ENCODE data around the gene PTPRG.

The PTPRG gene

DNA sequence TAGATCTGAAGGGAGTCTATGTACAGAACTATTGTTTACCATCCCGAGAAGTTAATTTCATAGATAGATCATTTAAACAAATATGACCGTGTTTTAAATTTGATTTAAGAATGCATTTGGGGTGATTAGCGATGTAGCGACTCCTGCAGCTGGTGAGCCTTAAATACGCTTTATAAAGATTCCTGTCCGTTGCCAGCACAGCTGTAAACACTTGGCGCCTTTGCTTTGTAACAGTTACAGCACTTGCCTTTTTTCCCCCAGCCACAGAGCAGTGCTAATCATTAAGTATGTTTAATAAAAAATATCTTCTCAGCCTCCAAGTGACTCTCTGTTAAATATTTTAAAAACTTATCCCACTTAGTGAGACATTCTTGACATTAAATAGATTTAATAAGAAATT is 478.2 kb downstream of the PTPRG start:
- no peak for DNase-seq

DNA sequence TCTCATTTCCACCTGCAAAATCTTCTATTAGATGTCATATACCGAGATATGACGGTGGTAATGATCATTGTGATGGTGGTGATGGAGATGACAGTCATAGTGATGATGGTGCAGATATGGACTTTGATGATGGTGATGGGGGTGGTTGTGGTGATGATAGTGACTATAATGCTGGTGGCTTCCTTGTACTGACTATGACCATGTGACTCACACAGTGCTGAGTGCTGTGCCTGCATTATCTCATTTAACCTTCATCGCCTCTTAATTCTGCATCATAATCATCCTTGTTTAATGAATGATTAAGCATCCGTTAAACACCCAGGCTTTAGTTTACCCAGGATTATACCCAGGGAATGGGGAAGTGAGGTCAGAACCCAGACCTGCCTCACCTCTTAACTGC is 480.3 kb downstream of the PTPRG start:
- DNase-seq, result no peak

DNA sequence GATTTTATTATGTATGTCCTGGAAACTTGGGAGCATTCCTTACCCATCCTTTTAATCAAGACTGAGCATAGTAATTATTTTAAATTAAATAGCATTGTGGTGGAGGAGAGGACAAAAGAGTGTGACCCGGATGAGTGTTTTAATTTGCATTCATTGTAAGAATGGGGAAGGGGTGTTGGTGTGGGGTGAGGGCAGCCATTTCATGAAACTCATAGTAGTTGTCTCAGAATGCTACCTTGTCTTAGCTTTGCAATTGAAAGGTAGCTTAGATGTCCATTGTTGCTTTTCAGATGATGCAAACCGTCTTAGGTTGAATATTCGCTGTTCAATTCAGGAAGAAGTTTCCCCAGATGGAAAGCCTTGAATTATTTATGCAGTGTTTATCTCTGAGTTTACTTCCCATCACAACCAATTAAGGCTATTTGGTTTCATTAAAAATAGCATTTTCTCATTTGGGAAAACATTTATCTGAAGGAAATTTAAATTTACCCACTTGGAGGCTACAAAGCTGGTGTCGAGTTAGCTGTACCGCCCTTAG is 483.6 kb downstream of the PTPRG start:
- no peak for DNase-seq

DNA sequence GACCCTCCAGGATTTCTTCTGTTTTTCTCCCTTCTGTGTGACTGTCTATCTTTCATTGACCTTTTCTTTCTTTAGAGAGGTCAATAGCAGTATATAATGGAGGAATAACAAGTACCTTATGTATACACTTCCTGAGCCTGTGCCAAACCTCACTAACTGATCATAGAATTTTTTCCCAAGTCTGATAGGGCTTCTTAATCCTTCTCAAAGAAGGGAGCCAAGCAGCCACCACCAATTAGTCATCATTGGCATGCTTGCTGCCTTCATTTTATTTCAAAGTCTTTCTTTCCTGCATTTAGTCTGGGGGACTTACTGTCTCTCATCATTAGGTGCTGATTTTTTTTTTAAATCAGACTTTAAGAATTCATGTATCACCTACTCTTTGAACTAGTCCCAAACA is 485.0 kb downstream of the PTPRG start:
- DNase-seq, result no peak

DNA sequence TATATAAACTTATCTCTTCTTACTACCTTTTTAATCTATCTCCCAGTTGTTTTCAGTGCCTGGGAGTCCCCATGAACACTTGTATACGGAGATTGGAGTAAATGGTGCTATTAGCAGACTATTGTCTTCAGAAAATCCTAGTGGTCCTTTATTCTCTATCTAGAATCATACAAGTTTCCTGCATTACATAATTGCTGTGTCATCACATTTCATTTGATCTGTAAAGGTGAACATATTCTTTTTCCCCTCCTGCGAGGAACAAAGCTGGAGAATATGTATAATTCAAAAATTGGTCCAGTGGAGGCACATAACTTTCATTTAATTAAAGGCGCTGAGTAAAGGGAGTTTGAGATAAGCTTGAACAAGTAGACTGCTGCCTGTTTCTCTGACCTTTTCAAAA is 487.2 kb downstream of the PTPRG start:
- DNase-seq, result no peak

DNA sequence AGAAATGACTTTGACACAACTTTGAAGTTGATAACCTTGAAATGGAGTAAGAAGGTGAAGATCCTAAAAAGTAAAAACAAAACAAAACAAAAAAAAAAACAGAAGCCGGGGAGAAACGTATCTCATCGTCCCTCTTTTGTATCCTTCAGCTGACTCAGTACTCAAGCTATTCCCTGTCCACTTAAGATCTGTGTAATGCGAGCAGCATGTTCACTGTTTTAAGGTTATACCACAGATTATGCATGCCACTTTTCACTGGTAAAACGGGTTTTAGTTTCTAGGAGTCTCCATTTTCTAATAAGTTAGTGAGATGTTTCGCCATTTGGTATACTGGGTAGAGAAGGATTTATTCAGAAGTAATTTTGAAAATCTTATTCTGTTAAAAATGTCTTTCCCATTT is 487.7 kb downstream of the PTPRG start:
- no peak for DNase-seq

DNA sequence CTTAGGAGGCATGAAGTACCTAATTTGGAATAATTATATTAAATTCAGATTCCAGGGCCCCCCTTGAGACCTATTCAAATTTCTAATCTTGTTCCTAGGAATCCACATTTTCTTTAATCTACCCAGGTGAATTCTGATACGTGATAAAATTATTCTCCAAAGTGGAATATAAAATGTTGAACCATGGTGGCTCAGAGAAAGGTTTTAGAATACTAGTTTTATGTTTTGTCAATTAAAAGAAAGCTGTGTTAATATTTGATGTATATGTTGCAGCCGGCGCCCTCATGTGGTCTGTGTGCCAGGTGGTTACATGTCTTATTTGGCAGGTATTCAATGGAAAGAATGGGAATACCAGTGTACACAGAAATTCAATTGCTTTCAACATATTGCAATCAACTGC is 490.1 kb downstream of the PTPRG start:
- DNase-seq, result no peak

DNA sequence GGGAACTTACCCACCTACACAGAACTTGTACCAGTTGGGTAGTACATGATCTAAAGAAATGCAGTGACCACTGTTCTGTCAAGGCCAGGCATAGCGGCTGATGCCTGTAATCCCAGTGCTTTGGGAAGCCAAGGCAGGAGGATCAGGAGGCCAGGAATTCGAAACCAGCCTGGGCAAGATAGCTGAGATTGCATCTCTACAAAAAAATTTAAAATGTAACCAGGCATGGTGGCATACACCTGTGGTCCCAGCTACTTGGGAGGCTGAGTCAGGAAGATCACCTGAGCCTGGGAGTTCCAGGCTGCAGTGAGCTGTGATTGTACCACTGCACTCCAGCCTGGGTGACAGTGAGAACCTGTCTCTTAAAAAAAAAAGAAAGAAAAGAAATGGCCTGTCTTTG is 491.0 kb downstream of the PTPRG start:
- DNase-seq, result no peak

DNA sequence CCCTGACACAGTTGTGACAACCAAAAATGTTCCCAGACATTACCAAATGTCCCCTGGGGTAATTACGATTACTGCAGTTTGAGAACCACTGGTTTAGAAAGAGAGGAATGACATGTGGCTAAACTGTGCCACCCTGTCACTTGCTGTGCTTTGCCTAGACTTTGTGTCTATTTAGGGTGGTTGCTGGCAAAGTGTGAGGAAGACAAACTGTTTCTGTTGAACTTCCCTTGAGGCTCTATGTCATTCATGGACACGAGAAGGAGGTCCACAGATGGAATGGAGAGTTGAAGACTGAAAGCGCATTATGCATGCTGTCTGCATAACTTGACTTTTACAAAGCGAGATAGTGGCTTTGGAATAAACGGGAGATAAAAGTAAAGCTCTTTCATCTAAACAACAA is 495.3 kb downstream of the PTPRG start:
- no peak for DNase-seq

DNA sequence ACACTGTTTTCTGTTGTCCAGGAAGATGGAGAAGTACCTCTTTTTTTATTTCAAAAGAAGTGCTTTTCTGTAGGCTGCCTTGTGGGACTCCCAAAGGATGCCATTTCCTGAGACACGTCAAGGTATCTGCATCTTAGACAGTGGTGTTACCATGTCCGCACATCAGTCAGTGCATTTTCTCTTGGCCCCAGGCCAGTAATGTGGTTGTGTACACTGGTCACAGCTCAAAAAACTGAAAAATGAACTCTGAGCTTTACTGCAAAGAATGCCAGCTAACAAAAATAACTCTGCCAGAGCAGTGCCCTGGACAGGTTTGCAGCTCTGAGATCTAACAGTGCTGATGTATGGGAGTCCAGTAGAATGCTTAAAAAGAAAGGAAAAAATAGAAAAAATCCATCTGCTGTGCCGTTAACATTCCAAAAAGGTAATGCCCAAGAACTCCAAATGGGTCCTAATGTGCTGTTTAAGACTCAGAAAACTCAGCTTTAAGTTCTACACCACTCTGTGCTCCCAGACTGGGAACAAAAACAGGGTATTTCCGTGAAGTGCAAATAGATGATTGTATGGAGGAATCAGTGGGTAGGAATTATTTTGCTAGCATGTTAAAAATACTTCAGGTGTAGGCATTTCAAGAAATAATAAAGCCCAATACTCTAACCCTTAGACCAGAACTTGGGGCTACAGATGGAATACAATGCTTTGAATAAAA is 496.1 kb downstream of the PTPRG start:
- DNase-seq, result no peak

DNA sequence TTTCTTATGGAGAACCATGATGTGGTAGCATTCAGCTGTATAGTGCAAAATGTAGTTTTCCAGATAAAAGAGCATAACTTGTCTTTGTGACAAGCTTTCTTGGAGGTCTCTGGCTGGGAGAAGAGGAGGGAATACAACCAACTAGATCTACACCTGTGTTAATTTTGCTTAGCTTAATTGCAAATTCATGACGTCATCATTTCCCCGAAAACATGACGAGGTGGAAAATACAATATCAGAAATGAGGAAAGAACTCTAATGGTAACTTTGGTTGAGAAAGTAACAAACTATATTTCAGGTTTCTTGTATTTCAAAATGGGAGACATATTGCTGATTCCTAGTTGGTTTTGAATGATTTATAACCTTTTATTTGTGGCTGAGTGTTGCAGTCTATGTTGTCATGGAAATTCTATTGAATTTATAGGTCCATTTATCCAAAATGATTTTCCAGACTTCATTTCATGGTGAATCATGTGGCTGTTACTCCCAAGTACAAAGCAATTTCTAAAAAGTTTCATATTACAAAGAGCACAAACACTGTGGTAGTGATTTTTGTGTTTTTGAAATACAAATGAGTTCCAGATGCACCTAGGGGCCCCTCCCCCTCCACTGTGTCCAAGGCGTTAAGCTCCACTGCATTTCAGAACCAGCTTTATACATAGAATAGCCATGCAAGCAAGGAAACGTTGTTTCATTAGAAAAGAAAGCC is 504.8 kb downstream of the PTPRG start:
- DNase-seq, result no peak

DNA sequence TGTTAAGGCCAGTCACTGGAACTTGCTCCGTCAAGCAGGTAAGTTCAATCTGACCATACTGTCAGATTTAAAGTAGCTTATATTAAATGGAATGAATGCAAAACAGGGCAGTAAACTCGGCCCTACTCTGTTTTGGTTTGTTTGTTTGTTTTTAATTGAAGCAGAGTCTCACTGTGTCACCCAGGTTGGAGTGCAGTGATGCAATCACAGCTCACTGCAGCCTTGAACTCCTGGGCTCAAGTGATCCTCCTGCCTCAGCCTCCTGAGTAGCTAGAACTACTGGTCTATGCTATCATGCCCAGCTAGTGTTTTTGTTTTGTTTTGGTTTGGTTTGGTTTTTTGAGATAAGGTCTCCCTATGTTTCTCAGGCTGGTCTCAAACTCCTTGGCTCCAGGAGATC is 507.0 kb downstream of the PTPRG start:
- DNase-seq, result no peak

DNA sequence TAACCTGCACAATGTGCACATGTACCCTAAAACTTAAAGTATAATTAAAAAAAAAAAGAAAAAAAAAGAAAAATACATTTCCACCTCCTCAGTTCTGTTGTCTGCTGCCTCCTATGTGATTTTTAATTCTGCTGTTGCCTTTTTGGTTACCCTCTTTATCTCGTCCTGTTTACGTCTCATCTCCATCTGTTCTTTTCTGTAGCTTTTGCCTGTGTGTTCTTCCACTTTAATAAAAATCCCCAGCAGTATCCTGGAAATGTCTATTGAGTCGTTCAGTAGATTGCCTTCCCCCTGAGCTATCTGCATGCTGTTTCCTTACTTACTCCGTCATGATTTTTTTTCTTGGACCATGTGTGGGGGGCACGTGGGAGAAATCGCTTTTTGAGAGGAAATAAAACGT is 509.5 kb downstream of the PTPRG start:
- no peak for DNase-seq

DNA sequence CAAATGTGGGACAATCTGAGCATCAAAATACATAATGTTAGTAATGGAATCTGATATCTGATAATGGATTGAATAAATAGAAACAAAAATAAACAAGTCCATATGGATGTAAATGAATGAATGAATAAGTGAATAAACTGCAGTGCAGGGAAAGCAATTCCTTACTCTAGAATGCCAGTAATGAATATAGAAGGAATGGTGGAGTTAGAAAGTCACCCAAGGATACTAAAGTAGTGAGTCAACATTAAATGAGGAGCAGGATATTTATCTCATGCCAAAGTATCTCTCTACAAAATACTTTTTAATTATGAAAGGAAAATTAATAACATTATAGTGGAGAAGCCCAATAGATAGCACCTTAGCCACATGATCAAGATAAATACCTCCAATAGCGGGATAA is 511.7 kb downstream of the PTPRG start:
- DNase-seq, result no peak

DNA sequence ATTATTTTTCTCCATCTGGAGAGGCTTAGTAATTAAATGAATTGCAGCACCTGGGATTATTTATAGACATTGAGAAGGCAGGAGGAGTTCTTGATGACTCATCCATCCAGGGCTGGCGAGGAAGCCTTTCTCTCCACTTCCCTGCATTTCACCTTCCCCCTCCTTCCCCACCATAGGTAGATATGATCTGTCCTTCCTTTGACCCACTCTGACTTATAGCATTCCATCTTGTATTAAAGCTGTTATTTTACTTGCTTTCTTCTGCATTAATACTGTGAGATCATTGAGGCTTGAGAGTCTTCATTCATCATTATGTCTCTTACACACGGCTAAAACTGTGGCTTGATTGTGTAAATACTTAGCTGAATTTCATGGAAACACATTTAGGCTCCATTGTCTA is 523.2 kb downstream of the PTPRG start:
- DNase-seq, result no peak

DNA sequence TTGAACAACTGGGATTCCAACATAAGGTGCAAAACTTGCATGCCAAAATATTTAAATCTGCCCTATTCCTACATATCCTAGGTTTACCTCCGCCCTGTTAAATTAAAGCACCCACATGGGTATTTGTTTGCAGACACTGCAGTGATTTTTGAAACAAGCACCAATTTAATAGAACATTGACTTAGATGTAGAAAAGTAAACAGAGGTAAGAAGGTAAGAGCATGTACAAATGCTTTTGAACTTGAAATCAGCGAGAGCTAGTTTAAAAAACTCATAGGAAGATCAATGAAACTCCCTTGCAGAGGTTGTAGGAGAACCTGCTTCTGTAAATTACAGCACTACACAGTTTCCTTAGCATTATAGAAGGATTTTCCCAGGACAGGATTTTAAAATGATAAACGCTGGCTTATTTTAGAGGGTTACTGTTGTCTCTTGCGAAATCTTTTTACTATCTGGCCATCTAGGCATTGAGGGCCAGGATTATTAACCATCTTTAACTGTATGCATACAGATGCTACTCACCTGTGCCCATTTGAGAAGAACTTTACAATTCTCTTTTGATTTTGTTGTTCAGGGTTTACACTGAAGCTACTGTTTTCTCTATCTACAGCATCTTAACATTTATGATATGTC is 527.2 kb downstream of the PTPRG start:
- DNase-seq, result no peak

DNA sequence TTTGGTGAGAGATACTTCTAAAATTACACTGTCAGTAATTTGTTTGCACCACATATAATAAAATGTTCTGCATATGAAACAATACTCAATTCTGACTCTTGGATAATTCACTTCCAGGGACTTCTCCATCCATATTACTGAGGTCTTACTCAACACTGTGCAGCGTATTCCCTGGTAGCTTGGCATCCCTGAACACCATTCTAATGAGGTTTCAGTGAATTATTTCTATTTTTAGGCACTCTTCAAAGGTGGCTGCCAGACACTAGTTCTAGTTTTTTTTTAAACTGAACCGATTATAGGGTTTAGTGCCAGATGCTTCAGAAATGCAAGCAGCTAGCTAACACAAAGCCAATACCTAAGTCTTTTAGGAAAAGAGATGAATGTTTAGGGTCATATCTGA is 528.7 kb downstream of the PTPRG start:
- DNase-seq, result no peak

DNA sequence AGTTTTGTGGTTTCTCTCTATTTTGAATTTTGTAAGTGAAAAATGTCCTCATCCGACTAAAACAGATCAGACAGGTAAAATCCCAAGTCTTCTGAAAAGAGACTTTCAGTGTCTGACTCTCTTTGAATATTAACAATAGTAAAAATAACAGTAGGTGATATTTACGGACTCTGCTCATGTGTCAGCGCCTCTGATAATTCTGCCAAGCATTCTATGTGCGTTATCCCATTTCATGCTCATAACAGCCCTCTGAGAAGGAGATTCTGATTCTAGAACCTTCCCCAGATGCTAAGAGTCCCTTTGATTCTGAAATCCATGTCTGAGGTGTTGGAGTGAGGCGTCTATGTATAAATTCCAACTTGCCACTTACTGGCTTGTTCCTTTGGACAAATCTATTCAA is 529.1 kb downstream of the PTPRG start:
- DNase-seq, result no peak

DNA sequence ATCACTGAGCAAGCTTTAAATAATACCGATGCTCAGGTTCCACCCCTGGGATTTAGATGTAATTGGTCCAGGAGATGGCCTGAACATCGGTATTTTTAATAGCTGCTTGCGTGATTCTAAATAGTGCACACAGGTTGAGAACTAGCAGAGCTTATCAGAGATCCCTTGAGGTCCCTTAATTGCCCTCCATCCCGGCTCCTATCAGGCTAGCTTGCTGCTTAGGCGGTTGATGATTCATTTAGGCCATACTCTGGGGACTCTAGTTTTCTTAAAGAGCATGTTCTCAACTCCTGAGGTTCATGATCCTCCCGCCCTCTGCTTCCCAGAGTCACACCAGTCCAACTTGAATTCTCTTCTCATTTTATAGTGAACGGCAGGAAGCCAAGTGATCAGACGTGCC is 531.7 kb downstream of the PTPRG start:
- DNase-seq, result no peak

DNA sequence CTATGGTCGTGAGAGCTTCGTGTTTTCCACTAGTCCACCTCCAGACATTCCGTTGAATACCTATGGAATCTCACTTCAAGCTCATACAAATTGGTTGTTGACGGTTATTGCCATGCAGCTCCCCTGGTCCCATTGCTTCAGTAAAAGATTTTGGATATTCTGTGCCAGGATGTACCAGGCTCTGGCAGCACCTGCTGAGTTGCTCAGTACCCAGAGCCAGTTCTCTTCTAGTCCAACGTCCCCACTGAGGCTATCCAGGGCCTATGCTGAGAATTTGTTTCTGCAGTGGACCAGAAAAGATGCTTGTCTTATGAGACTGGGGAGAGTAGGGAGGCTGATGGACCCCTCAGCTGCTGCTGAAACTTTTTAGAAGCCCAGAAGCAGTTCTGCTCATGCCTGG is 533.1 kb downstream of the PTPRG start:
- DNase-seq, result no peak

DNA sequence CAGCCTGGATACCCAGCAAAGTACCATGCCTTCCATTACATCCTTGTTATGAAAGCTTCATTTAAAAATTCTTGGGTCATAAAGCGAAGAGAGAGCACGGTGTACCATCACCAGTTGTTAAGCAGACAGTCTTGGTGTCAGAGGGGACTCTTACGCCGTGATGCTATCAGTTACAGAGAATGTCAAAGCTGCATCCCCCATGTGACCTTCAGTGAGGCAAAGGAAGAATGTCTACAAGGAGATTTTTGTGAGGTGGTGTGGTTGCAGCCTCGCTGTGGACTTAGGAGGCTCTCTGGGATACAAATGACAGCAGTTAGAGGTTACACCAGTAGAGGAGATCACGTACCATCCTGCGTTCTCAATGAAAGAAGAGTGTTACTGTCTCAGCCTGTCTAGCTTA is 533.7 kb downstream of the PTPRG start:
- no peak for DNase-seq

DNA sequence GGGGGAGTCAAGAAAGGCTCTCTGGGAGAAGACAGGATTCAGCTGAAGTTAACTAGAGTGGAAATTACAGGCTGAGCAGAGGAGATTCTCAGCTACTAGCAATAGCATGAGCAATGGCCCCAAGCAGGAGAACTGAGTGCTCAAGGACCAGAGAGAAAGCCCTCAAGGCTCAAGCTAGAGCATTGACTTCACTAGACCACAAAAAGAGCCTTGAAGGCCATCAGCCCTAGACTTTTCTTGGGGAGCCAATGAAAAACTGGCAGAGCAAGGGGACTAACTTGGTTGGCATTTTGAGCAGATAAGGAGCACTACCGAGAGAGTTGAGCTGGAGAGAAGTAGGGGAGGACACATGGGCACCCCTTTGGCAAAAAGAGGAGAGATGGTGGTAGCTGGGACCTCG is 534.4 kb downstream of the PTPRG start:
- no peak for DNase-seq

DNA sequence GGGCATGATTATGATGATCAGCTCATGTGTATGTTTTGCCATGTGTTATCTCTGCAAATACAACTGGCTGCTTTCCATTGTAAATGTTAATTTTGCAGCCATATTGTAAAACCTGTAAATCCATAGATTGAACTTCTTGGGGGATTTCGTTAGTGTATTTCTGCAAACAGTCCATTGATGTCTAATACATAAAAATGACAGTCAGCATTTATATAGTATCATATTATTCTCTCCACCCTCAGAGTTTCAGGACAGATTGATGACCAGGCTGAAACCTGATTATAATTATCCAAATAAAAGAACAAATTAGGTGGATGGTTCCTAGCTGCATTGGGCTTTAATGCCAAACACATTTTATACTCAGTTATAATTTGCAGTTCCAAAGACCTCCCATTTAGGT is 535.1 kb downstream of the PTPRG start:
- no peak for DNase-seq

DNA sequence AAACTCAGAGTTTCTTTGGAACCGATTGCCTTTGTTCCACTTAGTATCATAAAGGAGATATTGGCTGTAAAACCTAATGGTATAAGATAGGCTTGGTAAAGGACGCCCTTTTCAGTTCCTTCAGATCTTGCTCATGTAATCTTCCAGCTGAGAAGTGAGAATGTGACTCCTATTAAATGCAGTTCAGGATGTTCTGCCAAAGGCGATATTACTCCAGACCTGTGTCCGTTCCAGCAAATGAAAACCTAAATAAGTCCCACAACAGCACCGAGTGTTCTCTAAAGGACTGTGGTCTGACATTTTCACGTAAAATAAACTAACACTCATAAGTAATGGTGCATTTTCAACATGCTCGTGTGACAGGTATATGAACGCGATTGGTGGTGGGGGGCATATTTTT is 535.8 kb downstream of the PTPRG start:
- no peak for DNase-seq
